Activated CD8-positive, alpha-beta memory T cell treated with anti-CD3 and anti-CD28 coated beads for 1 hour (primary cell): ENCODE data around the gene MAN2B1.
A peak's percentile ranks its signal among the peaks of the same experiment; 100 is the strongest.
"Not testable (repeated sequence)": the region's sequence is repeated elsewhere in the genome, so short reads cannot be mapped to it uniquely, and the experiment has no call there.

Experiments used
- DNase-seq, 2 donors: peaks; one replicate each; pipeline ENCODE4 v3.0.0-alpha.2; 2020; ENCODE audit warnings: low read depth in 1 of 2; ENCODE audit errors: extremely low read depth in 1 of 2

The MAN2B1 gene

GRCh38 chr19:12623361-12624031 lies 43.0 kb downstream of the MAN2B1 start:
- DNase-seq = no peak

GRCh38 chr19:12621253-12622024 lies 45.1 kb downstream of the MAN2B1 start:
- DNase-seq = not testable (repeated sequence)

GRCh38 chr19:12617646-12618045 lies 48.9 kb downstream of the MAN2B1 start:
- no peak for DNase-seq

- DNase-seq = no peak
These were observed 55.2 kb downstream of the MAN2B1 start for GRCh38 chr19:12611361-12611699.

- peak; percentile 91 to 96 for DNase-seq
These were observed 55.8 kb downstream of the MAN2B1 start, which contains the start of the genes ZNF490 and ZNF791 for GRCh38 chr19:12610540-12611360. Gene ZNF490, minus strand, starts transcription at chr19:12610813. Its CDS starts 133 bp downstream, at chr19:12610680. Gene ZNF791, plus strand, starts transcription at chr19:12610920. Its CDS starts 160 bp downstream, at chr19:12611080.

GRCh38 chr19:12607631-12608030 lies 58.9 kb downstream of the MAN2B1 start:
- DNase-seq = no peak

GRCh38 chr19:12606796-12607195 lies 59.7 kb downstream of the MAN2B1 start:
- no peak for DNase-seq

- DNase-seq = no peak
These were observed 62.8 kb downstream of the MAN2B1 start for GRCh38 chr19:12603714-12604113.

- no peak for DNase-seq
These were observed 68.9 kb downstream of the MAN2B1 start for GRCh38 chr19:12597594-12597993.

- DNase-seq = no peak
These were observed 69.5 kb downstream of the MAN2B1 start for GRCh38 chr19:12596927-12597548.
